HUES48 (cell line): ENCODE results near the gene COPZ1.

Experiments used
- H3K27ac ChIP-seq: one replicate; pipeline ENCODE4 v1.7.0; 2013; ENCODE audit warnings: low read depth, low read length, inconsistent platforms
- H3K27me3 ChIP-seq: 2 replicates; pipeline ENCODE4 v1.6.1; 2013; ENCODE audit warnings: mild to moderate bottlenecking, low read length; ENCODE audit not compliant: control insufficient read depth, insufficient read depth
- H3K36me3 ChIP-seq: 2 replicates; pipeline ENCODE4 v1.6.1; 2013; ENCODE audit warnings: low read length; ENCODE audit not compliant: control insufficient read depth, insufficient read depth
- H3K4me1 ChIP-seq: 2 replicates; pipeline ENCODE4 v1.6.1; 2013; ENCODE audit warnings: mild to moderate bottlenecking, low read length; ENCODE audit not compliant: control insufficient read depth, insufficient read depth
- H3K4me3 ChIP-seq: 2 replicates; pipeline ENCODE4 v1.5.1; 2013; ENCODE audit warnings: mild to moderate bottlenecking, low read depth, low read length
- H3K9ac ChIP-seq: 2 replicates; pipeline ENCODE4 v1.6.1; 2013; ENCODE audit warnings: mild to moderate bottlenecking, low read depth, low read length, moderate library complexity
- H3K9me3 ChIP-seq: 2 replicates; pipeline ENCODE4 v1.6.1; 2013; ENCODE audit warnings: low read length; ENCODE audit not compliant: control insufficient read depth, insufficient read depth

COPZ1 gene

DNA sequence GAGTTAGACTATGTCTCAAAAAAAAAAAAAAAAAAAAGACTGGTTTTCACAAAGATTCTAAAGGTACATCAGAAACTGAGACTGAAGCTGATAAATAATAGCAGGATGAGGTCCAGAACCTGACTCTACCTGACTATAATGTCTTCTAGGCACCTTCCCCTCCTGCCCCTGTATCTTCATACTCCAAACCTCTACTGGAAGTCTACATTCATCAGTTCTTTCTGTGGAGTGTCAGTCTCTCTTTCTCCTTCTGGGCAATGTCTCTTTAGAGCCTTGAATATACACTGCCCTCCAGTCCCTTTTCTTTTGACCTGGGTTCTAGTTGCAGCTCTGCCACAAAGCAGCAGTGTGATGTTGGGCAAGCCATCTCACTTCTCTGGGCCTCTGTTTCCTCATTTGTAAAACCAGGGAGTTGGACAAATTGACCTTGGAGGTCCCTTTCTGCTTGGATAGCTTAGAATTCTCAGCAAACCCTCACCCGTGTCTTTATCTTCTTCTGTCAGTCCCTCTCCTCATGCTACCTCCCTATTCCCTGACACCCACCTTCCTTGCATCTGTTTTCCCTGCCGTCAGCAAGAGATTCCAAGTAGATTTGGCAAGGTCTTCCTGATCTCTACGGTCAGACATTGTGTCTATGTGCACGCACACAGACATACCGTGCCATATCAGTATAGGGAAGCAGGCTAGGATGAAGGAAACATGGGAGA is 28.4 kb upstream of the COPZ1 start:
- no peak overlapping the region for H3K9ac ChIP-seq
- H3K27ac ChIP-seq, result no peak overlapping the region
- H3K27me3 ChIP-seq, result peaks cover 9% of the 10 kb centered on the region
- H3K4me3 ChIP-seq, result no peak overlapping the region
- no peaks in the 10 kb centered on the region for H3K36me3 ChIP-seq
- peaks cover 16% of the 10 kb centered on the region for H3K4me1 ChIP-seq
- H3K9me3 ChIP-seq, result no peaks in the 10 kb centered on the region

DNA sequence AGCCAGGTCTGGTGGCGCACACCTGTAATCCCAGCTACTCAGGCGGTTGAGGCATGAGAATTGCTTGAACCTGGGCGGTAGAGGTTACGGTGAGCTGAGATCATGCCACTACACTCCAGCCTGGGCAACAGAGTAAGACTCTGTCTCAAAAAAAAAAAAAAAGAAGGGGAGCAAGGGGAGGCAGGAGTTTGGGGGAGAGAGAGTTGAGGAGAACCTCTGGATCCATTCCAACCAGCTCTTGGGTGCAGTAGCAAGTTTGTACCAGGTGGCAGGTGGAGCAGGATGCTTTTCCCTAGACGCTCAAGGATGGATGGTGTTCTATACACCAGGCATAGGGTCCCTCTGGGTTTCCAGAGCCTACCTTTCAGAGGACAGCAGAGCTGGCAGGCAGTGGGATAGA is 26.0 kb upstream of the COPZ1 start:
- peaks cover 9% of the 10 kb centered on the region for H3K27me3 ChIP-seq
- H3K9me3 ChIP-seq, result no peaks in the 10 kb centered on the region
- H3K9ac ChIP-seq, result no peak overlapping the region
- H3K4me3 ChIP-seq, result no peak overlapping the region
- H3K36me3 ChIP-seq, result no peaks in the 10 kb centered on the region
- H3K4me1 ChIP-seq, result peaks cover 32% of the 10 kb centered on the region
- H3K27ac ChIP-seq, result no peak overlapping the region

DNA sequence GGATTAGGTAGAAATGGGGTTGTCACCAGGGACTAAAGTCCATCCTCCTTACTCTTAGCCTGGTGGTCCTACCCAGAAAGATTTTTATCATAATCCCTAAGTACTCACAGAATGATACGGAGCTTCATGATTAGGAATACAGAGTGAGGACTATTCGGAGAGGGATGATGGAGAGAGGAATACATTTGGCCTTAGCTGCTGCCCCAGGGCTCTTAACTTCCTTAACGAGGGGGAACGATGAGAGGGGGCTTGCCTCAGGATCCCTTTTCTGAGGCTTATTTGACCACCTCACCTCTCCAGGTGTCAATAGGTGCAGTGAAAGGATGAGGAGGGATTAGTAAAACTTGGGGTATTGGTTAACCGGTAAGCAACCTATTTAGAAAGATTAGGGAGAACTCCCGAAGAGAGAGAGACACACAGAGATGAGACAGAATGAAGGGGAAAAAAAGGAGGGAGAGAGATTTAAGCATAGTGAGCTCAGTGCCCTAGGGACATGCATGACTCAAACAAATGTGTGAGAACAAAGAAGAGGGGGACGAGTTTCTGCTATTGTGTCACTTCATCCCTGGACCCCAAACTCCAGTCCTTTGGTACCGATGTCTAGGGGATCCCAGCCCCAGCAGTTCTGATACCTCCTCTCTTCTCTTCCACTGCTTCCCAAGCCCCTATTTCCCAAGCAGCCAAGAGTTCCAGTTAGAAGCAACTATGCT is 25.3 kb upstream of the COPZ1 start:
- Histone ChIP-seq H3K9ac (no peak overlapping the region), H3K27ac (no peak overlapping the region), H3K4me1 (peaks cover 40% of the 10 kb centered on the region), H3K27me3 (peaks cover 9% of the 10 kb centered on the region), H3K4me3 (peak overlapping the region; percentile 57; the same call in 1 of the 2 replicates), H3K9me3 (no peaks in the 10 kb centered on the region), H3K36me3 (no peaks in the 10 kb centered on the region)

DNA sequence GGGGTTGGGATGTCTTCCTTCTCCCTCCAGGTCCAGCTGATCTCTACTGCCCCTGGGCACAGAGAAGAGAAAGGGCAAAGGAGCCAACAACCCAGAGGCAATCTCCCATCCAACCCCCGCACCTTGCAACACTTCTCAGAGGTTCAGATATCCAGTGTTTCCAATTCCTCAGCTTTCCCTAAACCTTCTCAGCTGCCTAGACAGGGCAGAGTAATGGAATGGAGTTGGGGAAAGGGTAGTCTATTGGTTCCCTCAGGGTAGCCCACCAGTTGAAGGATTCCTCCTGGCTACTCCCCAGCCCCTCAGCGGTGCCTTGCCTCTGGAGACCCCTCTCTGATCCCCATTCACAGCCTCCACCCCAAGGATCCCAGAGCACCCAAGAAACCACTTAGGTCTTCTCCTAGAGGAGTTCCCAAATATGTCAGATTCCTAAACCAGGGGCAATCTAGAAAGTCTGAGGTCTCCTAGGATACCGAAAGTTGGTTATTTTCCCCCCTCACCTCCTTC is 24.7 kb upstream of the COPZ1 start:
- peaks cover 41% of the 10 kb centered on the region for H3K4me1 ChIP-seq
- no peaks in the 10 kb centered on the region for H3K9me3 ChIP-seq
- peak overlapping the region; percentile 85 for H3K27ac ChIP-seq
- H3K9ac ChIP-seq, result no peak overlapping the region
- peak overlapping the region; percentile 57 for H3K4me3 ChIP-seq
- H3K36me3 ChIP-seq, result no peaks in the 10 kb centered on the region
- H3K27me3 ChIP-seq, result peaks cover 9% of the 10 kb centered on the region

DNA sequence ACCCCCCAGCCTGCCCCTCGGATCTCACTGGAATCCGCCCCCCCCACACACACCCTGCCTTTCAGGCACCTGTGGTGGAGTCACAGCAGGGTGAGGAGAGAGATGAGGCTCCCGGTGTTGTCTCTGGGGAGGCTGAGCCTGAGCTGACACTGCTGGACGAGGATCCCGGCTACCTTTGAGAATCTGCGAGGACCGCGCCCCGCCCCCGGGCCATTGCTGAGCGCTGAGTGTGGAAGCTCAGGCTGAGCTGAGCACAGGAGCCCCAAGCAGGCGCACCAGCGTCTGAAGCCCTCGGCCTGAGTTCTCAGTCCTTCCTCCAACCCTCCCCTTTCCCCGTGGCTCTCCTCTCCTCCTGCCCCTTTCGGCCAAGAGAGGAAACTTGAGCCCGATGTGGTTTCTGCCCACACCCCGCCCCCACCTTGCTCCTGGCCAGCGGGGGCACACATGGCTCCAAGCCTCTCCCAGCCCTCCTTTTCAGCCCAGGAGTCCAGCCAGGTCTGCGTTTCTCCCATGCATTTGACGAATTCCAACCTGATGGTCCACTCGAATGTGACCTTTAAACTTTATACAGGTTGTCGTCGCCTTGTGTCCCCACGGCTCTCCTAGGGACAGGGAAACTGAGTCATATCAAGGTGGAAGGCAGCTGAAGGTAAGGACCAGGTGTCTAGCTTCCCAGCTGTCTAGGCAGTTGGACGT is 24.1 kb upstream of the COPZ1 start, which contains the start of gene NFE2:
NFE2 (minus strand) TSS at position 284 of the 696 bp plus-strand sequence. CDS start 5,767 bp downstream, outside the sequence.
- peak within 1 kb of the TSS; percentile 85 for H3K27ac ChIP-seq
- no peaks in the 10 kb centered on the region for H3K36me3 ChIP-seq
- H3K4me3 ChIP-seq, result peak within 1 kb of the TSS; percentile 57
- H3K4me1 ChIP-seq, result peaks cover 41% of the 10 kb centered on the region
- H3K9ac ChIP-seq, result peak within 1 kb of the TSS; percentile 49
- H3K9me3 ChIP-seq, result no peaks in the 10 kb centered on the region
- H3K27me3 ChIP-seq, result peaks cover 9% of the 10 kb centered on the region

DNA sequence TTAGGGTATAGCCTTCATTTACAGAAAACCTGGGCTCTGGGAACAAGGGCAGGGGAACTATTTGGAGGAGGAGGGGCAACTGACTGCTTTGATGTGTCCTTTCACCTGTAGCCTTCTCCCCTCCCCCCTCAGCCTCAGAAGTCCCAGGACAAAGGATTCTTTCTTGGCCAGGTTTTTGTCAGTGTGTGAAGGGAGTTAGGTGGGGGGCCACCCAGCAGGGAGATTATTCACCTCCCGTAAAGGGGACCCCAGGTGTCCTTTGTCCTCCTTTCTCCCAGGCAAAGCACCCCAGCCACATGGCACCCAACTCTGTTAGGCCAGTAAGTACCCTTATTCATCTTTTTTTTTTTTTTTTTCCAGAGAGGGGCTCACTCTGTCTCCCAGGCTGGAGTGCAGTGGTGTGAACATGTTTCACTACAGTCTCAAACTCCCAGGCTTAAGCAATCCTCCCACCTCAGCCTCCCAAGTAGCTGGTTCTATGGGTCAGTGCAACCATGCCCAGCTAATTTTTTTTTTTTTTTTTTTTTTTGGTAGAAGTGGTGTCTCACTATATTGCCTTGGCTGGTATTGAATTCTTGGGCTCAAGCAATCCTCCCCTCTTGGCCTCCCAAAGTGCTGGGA is 23.4 kb upstream of the COPZ1 start:
- Histone ChIP-seq H3K9me3 (no peaks in the 10 kb centered on the region), H3K36me3 (no peaks in the 10 kb centered on the region), H3K27ac (peak overlapping the region; percentile 85), H3K4me3 (peak overlapping the region; percentile 57), H3K4me1 (peaks cover 41% of the 10 kb centered on the region), H3K27me3 (peaks cover 9% of the 10 kb centered on the region), H3K9ac (peak overlapping the region; percentile 49)

DNA sequence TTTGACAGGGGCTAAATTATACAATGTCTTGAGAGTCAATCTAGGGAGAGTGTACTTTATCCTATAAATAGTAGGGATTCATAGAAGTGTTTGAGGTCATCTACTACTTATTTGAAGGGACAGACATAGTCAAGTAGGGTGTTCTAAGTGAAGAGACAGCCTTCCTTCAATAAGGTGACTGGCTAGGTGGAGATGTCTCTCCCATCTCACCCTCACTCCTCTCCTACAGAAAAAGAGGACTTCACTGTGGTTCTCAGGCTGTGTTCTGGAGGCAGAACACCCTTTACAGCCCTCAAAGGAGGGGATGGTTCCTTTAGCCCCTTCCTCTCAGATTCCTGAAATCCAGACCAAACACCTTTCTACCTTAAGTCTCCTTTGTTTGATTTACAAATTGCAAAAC is 21.3 kb upstream of the COPZ1 start:
- H3K9me3 ChIP-seq, result no peaks in the 10 kb centered on the region
- no peak overlapping the region for H3K4me3 ChIP-seq
- H3K9ac ChIP-seq, result no peak overlapping the region
- H3K27me3 ChIP-seq, result peaks cover 9% of the 10 kb centered on the region
- H3K27ac ChIP-seq, result no peak overlapping the region
- H3K4me1 ChIP-seq, result peaks cover 41% of the 10 kb centered on the region
- H3K36me3 ChIP-seq, result no peaks in the 10 kb centered on the region

DNA sequence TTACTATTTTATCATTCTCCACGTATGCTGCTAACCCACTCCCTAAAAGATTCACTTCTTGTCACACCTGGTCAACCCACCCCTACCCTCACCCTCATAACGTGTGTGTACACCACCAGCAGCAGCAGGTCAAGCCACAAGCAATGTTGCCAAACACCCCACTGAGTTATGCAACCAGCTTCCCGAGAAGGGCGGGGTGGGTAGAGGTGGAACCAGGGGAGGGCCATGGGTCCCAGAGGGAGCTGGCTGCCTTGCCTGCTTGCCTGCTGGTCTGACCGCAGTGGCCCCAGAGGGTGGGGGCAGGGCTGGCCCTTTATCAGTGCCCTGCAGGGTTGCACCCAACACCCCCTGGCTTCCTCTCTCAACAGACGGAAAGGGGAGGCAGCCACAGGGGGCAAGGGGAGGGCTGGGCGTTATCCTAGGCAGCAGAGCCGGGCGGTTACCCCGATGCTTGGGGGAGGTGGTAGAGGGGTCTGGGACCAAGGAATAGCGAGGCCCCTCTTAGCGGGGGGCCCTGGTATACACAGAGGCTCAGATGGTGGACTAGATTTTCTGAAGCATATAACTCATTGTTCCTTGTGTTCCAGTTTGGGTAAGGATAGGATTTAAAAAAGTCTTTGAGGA is 20.6 kb upstream of the COPZ1 start:
- Histone ChIP-seq H3K9ac (no peak overlapping the region), H3K36me3 (no peaks in the 10 kb centered on the region), H3K27ac (no peak overlapping the region), H3K27me3 (peaks cover 9% of the 10 kb centered on the region), H3K4me3 (peak overlapping the region; percentile 14; the same call in 1 of the 2 replicates), H3K9me3 (no peaks in the 10 kb centered on the region), H3K4me1 (peaks cover 41% of the 10 kb centered on the region)

DNA sequence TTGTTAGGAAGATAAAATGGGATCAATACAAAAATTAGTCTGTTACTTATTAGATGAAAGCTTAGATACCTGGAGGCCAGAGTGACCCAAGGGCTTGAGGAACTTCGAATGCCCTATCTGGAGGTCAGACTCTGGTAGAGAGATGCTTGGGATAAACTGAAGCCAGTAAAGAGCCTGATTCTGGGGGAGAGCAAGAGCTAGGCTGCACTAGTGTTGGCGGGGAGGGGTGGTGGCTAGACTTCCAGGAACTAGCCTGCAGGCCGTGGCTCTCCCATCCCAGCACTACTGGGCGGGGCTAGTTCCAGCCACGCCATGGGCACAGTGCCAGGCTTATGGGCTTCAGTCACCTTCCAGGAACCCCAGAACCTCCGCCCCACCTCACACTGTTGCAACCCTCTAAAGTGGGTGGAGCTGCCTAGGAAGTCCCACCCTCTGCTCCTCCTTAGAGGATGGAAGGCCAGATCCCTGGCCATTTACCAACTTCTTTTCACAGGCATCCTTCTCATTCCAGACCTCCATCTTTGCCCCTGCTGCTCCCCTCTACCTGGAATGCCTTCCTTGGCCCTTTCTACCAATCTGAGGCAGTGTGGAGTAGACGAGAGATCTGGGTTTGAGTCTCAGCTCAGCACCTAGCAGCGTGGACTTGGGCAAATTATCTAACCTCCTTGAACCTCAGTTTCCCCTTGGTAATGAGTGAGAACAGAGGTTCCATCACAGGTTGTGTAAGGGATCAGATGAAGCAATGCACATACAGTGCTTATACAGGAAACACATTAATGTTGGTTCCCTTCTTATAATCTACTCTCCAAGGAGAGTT is 17.8 kb upstream of the COPZ1 start:
- Histone ChIP-seq H3K9ac (no peak overlapping the region), H3K4me3 (no peak overlapping the region), H3K27me3 (no peaks in the 10 kb centered on the region), H3K27ac (no peak overlapping the region), H3K9me3 (no peaks in the 10 kb centered on the region), H3K4me1 (peaks cover 20% of the 10 kb centered on the region), H3K36me3 (no peaks in the 10 kb centered on the region)

DNA sequence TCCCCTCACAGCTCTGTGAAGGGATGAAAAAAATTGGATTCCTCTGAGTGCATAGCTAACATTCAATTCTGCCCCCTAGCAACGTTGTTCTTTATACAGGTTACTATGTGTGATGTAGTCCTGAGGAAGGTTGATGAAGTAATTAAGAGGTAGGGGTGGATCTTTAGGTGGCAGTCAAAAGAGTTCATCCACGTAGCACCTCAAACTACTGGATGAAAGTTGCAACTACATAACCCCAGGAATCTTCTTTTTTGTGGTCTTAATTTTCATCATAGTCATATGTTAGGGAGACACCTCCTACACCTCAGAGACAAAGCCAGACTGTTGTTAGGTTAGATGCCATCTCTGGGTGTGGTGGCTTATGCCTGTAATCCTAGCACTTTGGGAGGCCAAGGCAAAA is 13.9 kb upstream of the COPZ1 start:
- Histone ChIP-seq H3K4me3 (no peak overlapping the region), H3K9me3 (no peaks in the 10 kb centered on the region), H3K27ac (no peak overlapping the region), H3K4me1 (no peaks in the 10 kb centered on the region; the same call in 1 of the 2 replicates), H3K9ac (no peak overlapping the region), H3K36me3 (no peaks in the 10 kb centered on the region), H3K27me3 (no peaks in the 10 kb centered on the region)
